HEK293 (cell line): Measurements from ENCODE around the gene CTNNB1.

Experiments
- CTCF ChIA-PET: fragments of 350-600 bp; formaldehyde crosslinking; extraction: SDS; loops from one replicate; lab custom pipeline; 2021; ENCODE audit warnings: antibody characterized with exemption; lab: Yijun Ruan, JAX
- POLR2A ChIA-PET: fragments of 300-600 bp; formaldehyde crosslinking; extraction: SDS; loops from one replicate; lab custom pipeline; 2020; ENCODE audit warnings: antibody characterized with exemption, inconsistent platforms; lab: Yijun Ruan, JAX
- H3K27ac ChIP-seq: fragments of 200-500 bp; sonication (Bioruptor generic); 2 replicates; pipeline ENCODE4 v1.5.1; 2014; ENCODE audit warnings: low read depth, low read length, control low read depth, inconsistent platforms; ENCODE audit errors: extremely low read depth
- H3K36me3 ChIP-seq, 2 experiments: fragments of 200-500 bp in 1 of 2; sonication (Bioruptor generic) in 1 of 2; 1 replicate in 1 of 2; 2 replicates in 1 of 2; pipeline ENCODE4 v1.5.1; 2014 to 2017; ENCODE audit warnings: inconsistent platforms in 2 of 2, low read length in 2 of 2; ENCODE audit not compliant: control insufficient read depth in 2 of 2, insufficient read depth in 1 of 2
- H3K4me1 ChIP-seq: fragments of 200-500 bp; sonication (Bioruptor generic); 2 replicates; pipeline ENCODE4 v1.5.1; 2014; ENCODE audit warnings: mild to moderate bottlenecking, low read length, inconsistent platforms; ENCODE audit not compliant: control insufficient read depth, insufficient read depth
- H3K4me3 ChIP-seq: 2 replicates; pipeline ENCODE4 v1.5.1; 2011; ENCODE audit warnings: low read depth, mild to moderate bottlenecking, control low read depth, low read length, moderate library complexity
- H3K9me3 ChIP-seq: fragments of 200-500 bp; sonication (Bioruptor generic); 2 replicates; pipeline ENCODE4 v1.5.1; 2014; ENCODE audit warnings: low read depth, low read length, inconsistent platforms; ENCODE audit not compliant: control insufficient read depth, insufficient read depth
- AEBP2 ChIP-seq: fragments of 450-650 bp; formaldehyde crosslinking; IDR thresholded peaks from 2 replicates; pipeline ENCODE4 v1.5.1; 2016; ENCODE audit warnings: missing biosample characterization, missing genetic modification characterization, borderline replicate concordance
- CTCF ChIP-seq: fragments of 450-650 bp; formaldehyde crosslinking; IDR thresholded peaks from 2 replicates; pipeline ENCODE4 v1.5.1; 2016; ENCODE audit warnings: missing biosample characterization, missing genetic modification characterization
- KLF8 ChIP-seq: fragments of 450-650 bp; formaldehyde crosslinking; IDR thresholded peaks from 2 replicates; pipeline ENCODE4 v1.5.1; 2016; ENCODE audit warnings: missing biosample characterization, missing genetic modification characterization
- REST ChIP-seq: fragments of 450-650 bp; formaldehyde crosslinking; IDR thresholded peaks from 2 replicates; pipeline ENCODE4 v1.5.1; 2016; ENCODE audit warnings: missing biosample characterization, missing genetic modification characterization
- SP2 ChIP-seq: fragments of 450-650 bp; formaldehyde crosslinking; IDR thresholded peaks from 2 replicates; pipeline ENCODE4 v1.5.1; 2016; ENCODE audit warnings: missing biosample characterization, missing genetic modification characterization
- WT1 ChIP-seq: fragments of 450-650 bp; formaldehyde crosslinking; IDR thresholded peaks from 2 replicates; pipeline ENCODE4 v1.5.1; 2016; ENCODE audit warnings: missing biosample characterization, missing genetic modification characterization
- ZBTB26 ChIP-seq: fragments of 450-650 bp; formaldehyde crosslinking; optimal IDR thresholded peaks from 2 replicates; pipeline ENCODE3; 2016; ENCODE audit warnings: missing biosample characterization, mild to moderate bottlenecking, missing genetic modification characterization
- ZNF16 ChIP-seq: fragments of 450-650 bp; formaldehyde crosslinking; IDR thresholded peaks from 2 replicates; pipeline ENCODE4 v1.5.1; 2016; ENCODE audit warnings: low read depth, missing biosample characterization, missing genetic modification characterization
- ZNF18 ChIP-seq: fragments of 450-650 bp; formaldehyde crosslinking; IDR thresholded peaks from 2 replicates; pipeline ENCODE4 v1.5.1; 2016; ENCODE audit warnings: missing biosample characterization, missing genetic modification characterization
- ZNF223 ChIP-seq: fragments of 450-650 bp; formaldehyde crosslinking; IDR thresholded peaks from 2 replicates; pipeline ENCODE4 v1.5.1; 2016; ENCODE audit warnings: missing biosample characterization, missing genetic modification characterization
- ZNF398 ChIP-seq: fragments of 450-650 bp; formaldehyde crosslinking; IDR thresholded peaks from 2 replicates; pipeline ENCODE4 v1.5.1; 2017; ENCODE audit warnings: missing biosample characterization, missing genetic modification characterization
- ZNF48 ChIP-seq: fragments of 450-650 bp; formaldehyde crosslinking; IDR thresholded peaks from 2 replicates; pipeline ENCODE4 v1.5.1; 2016; ENCODE audit warnings: missing biosample characterization, missing genetic modification characterization
- ZNF514 ChIP-seq: fragments of 450-650 bp; formaldehyde crosslinking; IDR thresholded peaks from 2 replicates; pipeline ENCODE4 v1.5.1; 2016; ENCODE audit warnings: missing biosample characterization, missing genetic modification characterization
- ZNF548 ChIP-seq: fragments of 450-650 bp; formaldehyde crosslinking; IDR thresholded peaks from 2 replicates; pipeline ENCODE4 v1.5.1; 2016; ENCODE audit warnings: missing biosample characterization, missing genetic modification characterization
- ZNF555 ChIP-seq: fragments of 450-650 bp; formaldehyde crosslinking; conservative IDR thresholded peaks from 2 replicates; pipeline ENCODE4 v1.5.1; 2017; ENCODE audit warnings: missing biosample characterization, mild to moderate bottlenecking, missing genetic modification characterization, inconsistent platforms
- ZNF561 ChIP-seq: fragments of 450-650 bp; IDR thresholded peaks from 2 replicates; pipeline ENCODE4 v1.5.1; 2018; ENCODE audit warnings: missing biosample characterization, missing genetic modification characterization, borderline replicate concordance
- ZNF768 ChIP-seq: fragments of 450-650 bp; formaldehyde crosslinking; IDR thresholded peaks from 2 replicates; pipeline ENCODE4 v1.5.1; 2018; ENCODE audit warnings: missing biosample characterization, mild to moderate bottlenecking, missing genetic modification characterization
- ZSCAN5A ChIP-seq: fragments of 450-650 bp; formaldehyde crosslinking; IDR thresholded peaks from 2 replicates; pipeline ENCODE4 v1.5.1; 2016; ENCODE audit warnings: missing biosample characterization, missing genetic modification characterization
- TF ChIP-seq, protein P1 (sequence below): fragments of 450-650 bp; formaldehyde crosslinking; IDR thresholded peaks from 2 replicates; pipeline ENCODE4 v1.5.1; 2016; ENCODE audit warnings: missing biosample characterization, missing genetic modification characterization, low read depth

Gene CTNNB1

GRCh38 chr3:41198950-41199865 is at the start of gene CTNNB1:
CTNNB1 (plus strand) TSS chr3:41199505; CDS start chr3:41224069, 24,564 bp downstream.
- Histone ChIP-seq H3K4me3 (peak within 1 kb of the TSS; percentile 99), H3K9me3 (no peaks in the 10 kb centered on the region), H3K4me1 (peaks cover 6% of the 10 kb centered on the region; the same call in 1 of the 2 replicates), H3K27ac (peak within 1 kb of the TSS; percentile 92), H3K36me3 (no peaks in the 10 kb centered on the region)
- ChIA-PET CTCF (interaction anchor here (0.7 to 1.2 kb wide), 3 partner anchors 24 to 69 kb away, joined by 3 read pairs; no protein-coding TSS in a partner anchor), POLR2A (interaction anchor here (0.6 to 2.2 kb wide), 37 partner anchors 8 to 1391 kb away, joined by 3 to 24 read pairs (median 3); partner anchors contain the start of gene SS18L2)
- TF ChIP-seq ZNF561 (tag by site-specific recombination) (0 out of 2 replicates have a peak, but pooled peaks have one; percentile 63), WT1 (tag by site-specific recombination) (peak; percentile 59; the same call in 1 of the 2 replicates), ZNF514 (tag by site-specific recombination) (no peak), ZNF555 (tag by site-specific recombination) (no peak), REST (tag by site-specific recombination) (0 out of 2 replicates have a peak, but pooled peaks have one; percentile 30), ZSCAN5A (tag by site-specific recombination) (peak; percentile 85; the same call in 1 of the 2 replicates), ZNF548 (tag by site-specific recombination) (no peak), ZBTB26 (peak; percentile 75), ZNF48 (no peak), ZNF16 (no peak), SP2 (tag by site-specific recombination) (peak; percentile 73), ZNF18 (peak; percentile 47; the same call in 1 of the 2 replicates), KLF8 (tag by site-specific recombination) (peak; percentile 97), ZNF768 (tag by site-specific recombination) (0 out of 2 replicates have a peak, but pooled peaks have one; percentile 6), ZNF223 (tag by site-specific recombination) (no peak), AEBP2 (tag by site-specific recombination) (no peak), CTCF (tag by site-specific recombination) (no peak), ZNF398 (tag by site-specific recombination) (peak; percentile 71)
- TF ChIP-seq, protein P1, sequence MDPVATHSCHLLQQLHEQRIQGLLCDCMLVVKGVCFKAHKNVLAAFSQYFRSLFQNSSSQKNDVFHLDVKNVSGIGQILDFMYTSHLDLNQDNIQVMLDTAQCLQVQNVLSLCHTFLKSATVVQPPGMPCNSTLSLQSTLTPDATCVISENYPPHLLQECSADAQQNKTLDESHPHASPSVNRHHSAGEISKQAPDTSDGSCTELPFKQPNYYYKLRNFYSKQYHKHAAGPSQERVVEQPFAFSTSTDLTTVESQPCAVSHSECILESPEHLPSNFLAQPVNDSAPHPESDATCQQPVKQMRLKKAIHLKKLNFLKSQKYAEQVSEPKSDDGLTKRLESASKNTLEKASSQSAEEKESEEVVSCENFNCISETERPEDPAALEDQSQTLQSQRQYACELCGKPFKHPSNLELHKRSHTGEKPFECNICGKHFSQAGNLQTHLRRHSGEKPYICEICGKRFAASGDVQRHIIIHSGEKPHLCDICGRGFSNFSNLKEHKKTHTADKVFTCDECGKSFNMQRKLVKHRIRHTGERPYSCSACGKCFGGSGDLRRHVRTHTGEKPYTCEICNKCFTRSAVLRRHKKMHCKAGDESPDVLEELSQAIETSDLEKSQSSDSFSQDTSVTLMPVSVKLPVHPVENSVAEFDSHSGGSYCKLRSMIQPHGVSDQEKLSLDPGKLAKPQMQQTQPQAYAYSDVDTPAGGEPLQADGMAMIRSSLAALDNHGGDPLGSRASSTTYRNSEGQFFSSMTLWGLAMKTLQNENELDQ (tag by site-specific recombination) = no peak
